Smooth muscle cell (in vitro differentiated cells): ENCODE results near the gene COL3A1. TPM values are rescaled to one million over a fixed set of nuclear protein-coding genes. Genes with fewer than 3 reads are reported as not detected.
A peak's percentile ranks its signal among the peaks of the same experiment; 100 is the strongest.

Experiments used
- DNase-seq: peaks from one replicate; lab custom pipeline; 2025; ENCODE audit not compliant: unreplicated experiment; lab: John Stamatoyannopoulos, UW
- H2AFZ ChIP-seq: fragments of 200-600 bp; sonication (generic); 2 replicates; pipeline ENCODE4 v1.6.0; 2016; ENCODE audit warnings: antibody characterized with exemption, low read depth, mild to moderate bottlenecking
- H3F3A ChIP-seq: fragments of 200-600 bp; sonication (generic); 2 replicates; pipeline ENCODE4 v1.6.0; 2017; ENCODE audit warnings: antibody characterized with exemption, low read depth
- H3K27ac ChIP-seq: fragments of 200-600 bp; sonication (generic); 2 replicates; pipeline ENCODE4 v1.5.1; 2016; ENCODE audit warnings: low read depth, mild to moderate bottlenecking
- H3K27me3 ChIP-seq: fragments of 200-600 bp; sonication (generic); 2 replicates; pipeline ENCODE4 v1.6.1; 2016; ENCODE audit warnings: low read depth, mild to moderate bottlenecking
- H3K36me3 ChIP-seq: fragments of 200-600 bp; sonication (generic); 2 replicates; pipeline ENCODE4 v1.5.1; 2016; ENCODE audit warnings: low read depth
- H3K4me1 ChIP-seq: fragments of 200-600 bp; sonication (generic); 2 replicates; pipeline ENCODE4 v1.5.1; 2016; ENCODE audit warnings: low read depth
- H3K4me2 ChIP-seq: fragments of 200-600 bp; sonication (generic); 2 replicates; pipeline ENCODE4 v1.6.0; 2016; ENCODE audit warnings: mild to moderate bottlenecking
- H3K4me3 ChIP-seq: fragments of 200-600 bp; sonication (generic); 2 replicates; pipeline ENCODE4 v1.5.1; 2016; ENCODE audit warnings: mild to moderate bottlenecking
- H3K79me2 ChIP-seq: fragments of 200-600 bp; sonication (generic); 2 replicates; pipeline ENCODE4 v1.6.0; 2016; ENCODE audit warnings: low read depth, mild to moderate bottlenecking
- H3K9ac ChIP-seq: fragments of 200-600 bp; sonication (generic); 2 replicates; pipeline ENCODE4 v1.6.0; 2016; ENCODE audit warnings: low read depth
- H3K9me3 ChIP-seq: fragments of 200-600 bp; sonication (generic); replicated peaks from 2 replicates; pipeline ENCODE4 v1.5.1; 2016; ENCODE audit warnings: low read depth
- H4K20me1 ChIP-seq: fragments of 200-600 bp; sonication (generic); 2 replicates; pipeline ENCODE4 v1.6.0; 2016; ENCODE audit warnings: low read depth
- CTCF ChIP-seq: fragments of 200-600 bp; sonication (generic); IDR thresholded peaks from 2 replicates; pipeline ENCODE4 v1.5.1; 2017; ENCODE audit warnings: borderline replicate concordance, mild to moderate bottlenecking, antibody characterized with exemption; ENCODE audit not compliant: insufficient read depth, poor library complexity, severe bottlenecking
- WGBS: methylation state at CpG from one replicate; pipeline ENCODE4 v1.1.7; 2016; ENCODE audit warnings: low lambda C conversion rate; 5-methylcytosine and 5-hydroxymethylcytosine counted together
- polyA plus RNA-seq: library from polyadenylated mRNA; unstranded; fragments of >200 nt; fragmentation: Nextera tagmentation; extraction: Ambion mirVana; gene quantifications from 2 replicates; pipeline ENCODE4 v1.2.1, GENCODE V29; 2016
- total RNA-seq: library from RNA; depleted of rRNA; stranded (reverse); fragments of >200 nt; gene quantifications from 2 replicates; pipeline ENCODE4 v1.2.3, GENCODE V29; 2014

COL3A1 gene
- total and polyA plus RNA-seq, 2 experiments from 2014 or later: 10,359 to 11,807 TPM

GRCh38 chr2:188966079-188966571 lies 8.0 kb upstream of the COL3A1 start:
- TF ChIP-seq CTCF: no peak
- Histone ChIP-seq H3K9me3 (no peaks in the 10 kb centered on the region), H3K9ac (peak overlapping the region; percentile 55), H3K4me1 (peaks cover 35% of the 10 kb centered on the region), H3K27me3 (no peaks in the 10 kb centered on the region), H3K27ac (peak overlapping the region; percentile 98), H3K4me2 (peak overlapping the region; percentile 69), H3F3A (peaks cover 19% of the 10 kb centered on the region), H3K79me2 (peaks cover 40% of the 10 kb centered on the region), H4K20me1 (no peaks in the 10 kb centered on the region), H3K36me3 (no peaks in the 10 kb centered on the region), H2AFZ (peak overlapping the region; percentile 13), H3K4me3 (no peak overlapping the region)
- DNase-seq: no peak
- WGBS: 40% methylated on average over 4 of the region's 4 CpGs

- H4K20me1 ChIP-seq: no peaks in the 10 kb centered on the region
- H3K79me2 ChIP-seq: peaks cover 47% of the 10 kb centered on the region
- H3K27me3 ChIP-seq: no peaks in the 10 kb centered on the region
- H3K9me3 ChIP-seq: no peaks in the 10 kb centered on the region
- no peak overlapping the region for H3K4me3 ChIP-seq
- H3K9ac ChIP-seq: peak overlapping the region; percentile 3
- H3F3A ChIP-seq: peaks cover 27% of the 10 kb centered on the region
- TF ChIP-seq CTCF: no peak
- no peaks in the 10 kb centered on the region for H3K36me3 ChIP-seq
- H3K4me2 ChIP-seq: peak overlapping the region; percentile 92
- WGBS: 88% methylated on average over 3 of the region's 3 CpGs
- DNase-seq: no peak
- H2AFZ ChIP-seq: no peak overlapping the region
- H3K4me1 ChIP-seq: peaks cover 40% of the 10 kb centered on the region
- peak overlapping the region; percentile 98 for H3K27ac ChIP-seq
These were observed 7.3 kb upstream of the COL3A1 start for GRCh38 chr2:188966728-188967440.

GRCh38 chr2:188969236-188969635 lies 4.9 kb upstream of the COL3A1 start:
- no peaks in the 10 kb centered on the region for H3K36me3 ChIP-seq
- peak overlapping the region; percentile 34 for H3K4me3 ChIP-seq
- peaks cover 41% of the 10 kb centered on the region for H3F3A ChIP-seq
- no peaks in the 10 kb centered on the region for H4K20me1 ChIP-seq
- DNase-seq: no peak
- peak overlapping the region; percentile 98 for H3K27ac ChIP-seq
- peaks cover 66% of the 10 kb centered on the region for H3K79me2 ChIP-seq
- H3K27me3 ChIP-seq: no peaks in the 10 kb centered on the region
- TF ChIP-seq CTCF: no peak
- peak overlapping the region; percentile 62 for H3K9ac ChIP-seq
- WGBS: 22% methylated on average over 3 of the region's 3 CpGs
- peaks cover 40% of the 10 kb centered on the region for H3K4me1 ChIP-seq
- H2AFZ ChIP-seq: peak overlapping the region; percentile 71
- peak overlapping the region; percentile 92 for H3K4me2 ChIP-seq
- no peaks in the 10 kb centered on the region for H3K9me3 ChIP-seq
